ENCODE results near the gene SPTBN4. TPM values are rescaled to one million over a fixed set of nuclear protein-coding genes. Genes with fewer than 3 reads are reported as not detected.
"Not testable (repeated sequence)": the region's sequence is repeated elsewhere in the genome, so short reads cannot be mapped to it uniquely, and the experiment has no call there.

Gene SPTBN4
- total RNA-seq, 1 donor from 2014 or later, result not detected

GRCh38 chr19:40464059-40465024 lies 2.5 kb upstream of the SPTBN4 start:
- DNase-seq (ENCODE audit: low read depth in 2 of 2), result peak; percentile 89 to 92

- DNase-seq (ENCODE audit: low read depth in 2 of 2), result peak; percentile 29 to 57
These were observed 1.7 kb upstream of the SPTBN4 start for GRCh38 chr19:40465025-40465556.

- peak; percentile 99 for DNase-seq (ENCODE audit: low read depth in 2 of 2)
These were observed 1.1 kb upstream of the SPTBN4 start, which contains the start of gene BLVRB for GRCh38 chr19:40465557-40466218. TSS of gene BLVRB (minus strand) at chr19:40465745. CDS start at chr19:40465688, 57 bp downstream.

- peak; percentile 4 to 13 for DNase-seq (ENCODE audit: low read depth in 2 of 2)
These were observed 399 bp upstream of the SPTBN4 start for GRCh38 chr19:40466219-40466984.

- no peak for DNase-seq (ENCODE audit: low read depth in 2 of 2)
These were observed 2.2 kb downstream of the SPTBN4 start for GRCh38 chr19:40469011-40469410.

GRCh38 chr19:40471111-40471510 lies 4.3 kb downstream of the SPTBN4 start:
- DNase-seq (ENCODE audit: low read depth in 2 of 2), result no peak

GRCh38 chr19:40472516-40472915 lies 5.7 kb downstream of the SPTBN4 start:
- DNase-seq (ENCODE audit: low read depth in 2 of 2), result no peak

GRCh38 chr19:40474737-40475136 lies 7.9 kb downstream of the SPTBN4 start:
- DNase-seq (ENCODE audit: low read depth in 2 of 2), result no peak

- DNase-seq (ENCODE audit: low read depth in 2 of 2), result peak in 1 of 2 donors; percentile 34
These were observed 9.3 kb downstream of the SPTBN4 start for GRCh38 chr19:40475878-40476644.

GRCh38 chr19:40486017-40486416 lies 19.2 kb downstream of the SPTBN4 start:
- DNase-seq (ENCODE audit: low read depth in 2 of 2), result no peak

- no peak for DNase-seq (ENCODE audit: low read depth in 2 of 2)
These were observed 23.1 kb downstream of the SPTBN4 start for GRCh38 chr19:40489882-40490230.

GRCh38 chr19:40492274-40492673 lies 25.5 kb downstream of the SPTBN4 start:
- DNase-seq (ENCODE audit: low read depth in 2 of 2), result no peak

- DNase-seq (ENCODE audit: low read depth in 2 of 2), result no peak
These were observed 27.0 kb downstream of the SPTBN4 start for GRCh38 chr19:40493778-40494177.

GRCh38 chr19:40494191-40494838 lies 27.5 kb downstream of the SPTBN4 start:
- no peak for DNase-seq (ENCODE audit: low read depth in 2 of 2)

- no peak for DNase-seq (ENCODE audit: low read depth in 2 of 2)
These were observed 30.4 kb downstream of the SPTBN4 start for GRCh38 chr19:40497214-40497613.

GRCh38 chr19:40499320-40499719 lies 32.5 kb downstream of the SPTBN4 start:
- no peak for DNase-seq (ENCODE audit: low read depth in 2 of 2)

GRCh38 chr19:40500678-40501530 lies 34.1 kb downstream of the SPTBN4 start:
- DNase-seq (ENCODE audit: low read depth in 2 of 2), result not testable (repeated sequence)

- no peak for DNase-seq (ENCODE audit: low read depth in 2 of 2)
These were observed 34.8 kb downstream of the SPTBN4 start for GRCh38 chr19:40501599-40501998.

- DNase-seq (ENCODE audit: low read depth in 2 of 2), result no peak
These were observed 35.3 kb downstream of the SPTBN4 start for GRCh38 chr19:40502081-40502480.

All from lung microvascular endothelial cell (primary cell).